Gastroesophageal sphincter (tissue), 3 donors: ENCODE data around the gene NUP98.

Source experiments
- CTCF ChIP-seq, 4 experiments: fragments of 200-600 bp in 2 of 4; fragments of 450-650 bp in 2 of 4; sonication (generic) in 1 of 4; IDR thresholded peaks; one replicate each; pipeline ENCODE4 v1.5.1; 2017 to 2019; ENCODE audit warnings: antibody characterized with exemption in 4 of 4, mild to moderate bottlenecking in 2 of 4, moderate library complexity in 2 of 4
- EP300 ChIP-seq: sonication (generic); formaldehyde crosslinking; IDR thresholded peaks from one replicate; pipeline ENCODE4 v1.6.1; 2017; ENCODE audit warnings: antibody characterized with exemption, mild to moderate bottlenecking
- POLR2AphosphoS5 ChIP-seq: sonication (generic); formaldehyde crosslinking; IDR thresholded peaks from one replicate; pipeline ENCODE4 v1.6.1; 2017; ENCODE audit warnings: antibody characterized with exemption

- no peak for TF ChIP-seq EP300
- no peak for TF ChIP-seq POLR2AphosphoS5
- TF ChIP-seq CTCF (IDR thresholded peaks at IDR 0.05) = no peak
Observed at GRCh38 chr11:3810951-3811350, 13.6 kb upstream of the NUP98 start.
